Stomach (tissue), 9 donors: ENCODE results near the gene PPIF. TPM values are rescaled to one million over a fixed set of nuclear protein-coding genes. Genes with fewer than 3 reads are reported as not detected.

Experiments used
- DNase-seq, 2 donors: peaks; one replicate each; pipeline versions ENCODE4 v3.0.0 to v3.0.0-alpha.2; 2013 to 2019
- H3K27ac ChIP-seq, 5 donors: fragments of 200-600 bp in 4 of 5; sonication (generic) in 4 of 5; one replicate each; pipeline ENCODE4 v1.5.1; 2013 to 2019; ENCODE audit warnings: mild to moderate bottlenecking in 1 of 5, moderate library complexity in 1 of 5
- H3K27me3 ChIP-seq, 3 donors: fragments of 200-600 bp; sonication (generic); one replicate each; pipeline ENCODE4 v1.5.1; 2017 to 2019; ENCODE audit warnings: mixed run types in 1 of 3
- H3K36me3 ChIP-seq, 4 donors: fragments of 200-600 bp; sonication (generic); 1 replicate in 3 of 4; 2 replicates in 1 of 4; pipeline ENCODE4 v1.5.1; 2016 to 2019
- H3K4me1 ChIP-seq, 4 donors: fragments of 200-600 bp; sonication (generic); one replicate each; pipeline ENCODE4 v1.5.1; 2016 to 2019
- H3K4me3 ChIP-seq, 4 donors: fragments of 200-600 bp; sonication (generic) in 3 of 4; one replicate each; pipeline ENCODE4 v1.5.1; 2016 to 2019; ENCODE audit warnings: mild to moderate bottlenecking in 1 of 4
- H3K9me3 ChIP-seq, 4 donors: fragments of 200-600 bp; sonication (generic); one replicate each; pipeline ENCODE4 v1.5.1; 2016 to 2019
- EP300 ChIP-seq: sonication (generic); formaldehyde crosslinking; IDR thresholded peaks from one replicate; pipeline ENCODE4 v1.6.1; 2017; ENCODE audit warnings: antibody characterized with exemption
- POLR2A ChIP-seq, 4 donors: fragments of 450-650 bp; IDR thresholded peaks; one replicate each; pipeline ENCODE4 v1.6.1; 2016; ENCODE audit warnings: antibody characterized with exemption in 4 of 4, control low read depth in 2 of 4, mild to moderate bottlenecking in 1 of 4, moderate library complexity in 1 of 4
- POLR2AphosphoS5 ChIP-seq, 3 donors: sonication (generic); formaldehyde crosslinking; IDR thresholded peaks; one replicate each; pipeline ENCODE4 v1.6.1; 2016; ENCODE audit warnings: antibody characterized with exemption in 3 of 3
- WGBS, 5 donors: extraction: QIAGEN DNeasy Blood & Tissue Kit in 3 of 5; methylation state at CpG; one replicate each; pipeline versions ENCODE4 v1.1.5 to v1.1.7; 2013 to 2018; 5-methylcytosine and 5-hydroxymethylcytosine counted together
- intact Hi-C: fragments of 100-400 bp; cut with DNase I; formaldehyde crosslinking; loops from one replicate; pipeline ENCODE4 v1.15.1; 2023; ENCODE audit warnings: low total_unique reads
- polyA plus RNA-seq, 3 donors: library from polyadenylated mRNA; stranded (reverse); fragments of 200-250 nt; gene quantifications; one replicate each; pipeline ENCODE4 v1.2.3, GENCODE V29; 2013
- total RNA-seq, 5 donors: library from RNA; depleted of rRNA; stranded (reverse); fragments of >200 nt; gene quantifications; one replicate each; pipeline versions ENCODE4 v1.1.0 to v1.2.3, GENCODE V29; 2014 to 2016
- TF ChIP-seq, protein P1 (sequence below), 7 experiments: fragments of 450-650 bp in 4 of 7; fragments of 200-600 bp in 3 of 7; sonication (generic) in 3 of 7; IDR thresholded peaks; one replicate each; pipeline ENCODE4 v1.5.1; 2016 to 2019; ENCODE audit warnings: antibody characterized with exemption in 7 of 7, control low read depth in 2 of 7, mild to moderate bottlenecking in 1 of 7
- donor health status: healthy with polysubstance abuse.
- donor health status: Bipolar disorder and iron deficiency.
- donor health status: healthy.

Gene PPIF
- total and polyA plus RNA-seq, 8 donors, result 6.4 to 177 (median 50.8) TPM

DNA sequence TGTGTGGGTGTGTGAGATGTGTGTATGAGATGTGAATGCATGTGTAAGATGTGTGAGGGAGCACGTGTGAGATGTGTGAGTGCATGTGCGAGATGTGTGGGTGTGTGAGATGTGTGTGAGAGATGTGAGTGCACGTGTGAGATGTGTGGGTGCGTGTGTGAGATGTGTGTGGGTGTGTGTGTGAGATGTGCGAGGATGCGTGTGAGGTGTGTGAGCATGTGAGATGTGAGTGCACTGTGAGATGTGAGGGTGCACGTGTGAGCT, 31.0 kb downstream of the PPIF start:
- Histone ChIP-seq H3K9me3 (no peaks in the 10 kb centered on the region), H3K4me3 (no peak overlapping the region), H3K36me3 (no peaks in the 10 kb centered on the region), H3K27me3 (no peaks in the 10 kb centered on the region), H3K27ac (no peak overlapping the region), H3K4me1 (peaks cover 33 to 62% (median 48%) of the 10 kb centered on the region in 4 donors)
- no peak for TF ChIP-seq EP300
- TF ChIP-seq, protein P1, sequence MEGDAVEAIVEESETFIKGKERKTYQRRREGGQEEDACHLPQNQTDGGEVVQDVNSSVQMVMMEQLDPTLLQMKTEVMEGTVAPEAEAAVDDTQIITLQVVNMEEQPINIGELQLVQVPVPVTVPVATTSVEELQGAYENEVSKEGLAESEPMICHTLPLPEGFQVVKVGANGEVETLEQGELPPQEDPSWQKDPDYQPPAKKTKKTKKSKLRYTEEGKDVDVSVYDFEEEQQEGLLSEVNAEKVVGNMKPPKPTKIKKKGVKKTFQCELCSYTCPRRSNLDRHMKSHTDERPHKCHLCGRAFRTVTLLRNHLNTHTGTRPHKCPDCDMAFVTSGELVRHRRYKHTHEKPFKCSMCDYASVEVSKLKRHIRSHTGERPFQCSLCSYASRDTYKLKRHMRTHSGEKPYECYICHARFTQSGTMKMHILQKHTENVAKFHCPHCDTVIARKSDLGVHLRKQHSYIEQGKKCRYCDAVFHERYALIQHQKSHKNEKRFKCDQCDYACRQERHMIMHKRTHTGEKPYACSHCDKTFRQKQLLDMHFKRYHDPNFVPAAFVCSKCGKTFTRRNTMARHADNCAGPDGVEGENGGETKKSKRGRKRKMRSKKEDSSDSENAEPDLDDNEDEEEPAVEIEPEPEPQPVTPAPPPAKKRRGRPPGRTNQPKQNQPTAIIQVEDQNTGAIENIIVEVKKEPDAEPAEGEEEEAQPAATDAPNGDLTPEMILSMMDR (IDR thresholded peaks at IDR 0.05), result no peak
- no peak for TF ChIP-seq POLR2AphosphoS5 (IDR thresholded peaks at IDR 0.05)
- TF ChIP-seq POLR2A (IDR thresholded peaks at IDR 0.05), result no peak
- intact Hi-C loops, result no loop called here
- 90 to 98% (median 93%) methylated on average over 7 of the region's 7 CpGs for WGBS, 5 donors
- DNase-seq, result no peak

GRCh38 chr10:79378647-79379511, 31.6 kb downstream of the PPIF start:
- 82 to 89% (median 85%) methylated on average over 22 of the region's 22 CpGs for WGBS, 5 donors
- peak in 1 of 2 donors; percentile 20 for DNase-seq
- Histone ChIP-seq H3K27ac (peak overlapping the region in 4 of 5 donors; percentile 80 to 85 (median 84)), H3K27me3 (no peaks in the 10 kb centered on the region), H3K4me3 (no peak overlapping the region), H3K4me1 (peaks cover 33 to 62% (median 48%) of the 10 kb centered on the region in 4 donors), H3K36me3 (peaks cover 0 to 1% (median under 1%) of the 10 kb centered on the region in 4 donors), H3K9me3 (no peaks in the 10 kb centered on the region)
- intact Hi-C loops, result no loop called here
- TF ChIP-seq EP300 (no peak), POLR2AphosphoS5 (IDR thresholded peaks at IDR 0.05) (no peak), POLR2A (IDR thresholded peaks at IDR 0.05) (no peak)
- TF ChIP-seq, protein P1 (IDR thresholded peaks at IDR 0.05), result no peak

DNA sequence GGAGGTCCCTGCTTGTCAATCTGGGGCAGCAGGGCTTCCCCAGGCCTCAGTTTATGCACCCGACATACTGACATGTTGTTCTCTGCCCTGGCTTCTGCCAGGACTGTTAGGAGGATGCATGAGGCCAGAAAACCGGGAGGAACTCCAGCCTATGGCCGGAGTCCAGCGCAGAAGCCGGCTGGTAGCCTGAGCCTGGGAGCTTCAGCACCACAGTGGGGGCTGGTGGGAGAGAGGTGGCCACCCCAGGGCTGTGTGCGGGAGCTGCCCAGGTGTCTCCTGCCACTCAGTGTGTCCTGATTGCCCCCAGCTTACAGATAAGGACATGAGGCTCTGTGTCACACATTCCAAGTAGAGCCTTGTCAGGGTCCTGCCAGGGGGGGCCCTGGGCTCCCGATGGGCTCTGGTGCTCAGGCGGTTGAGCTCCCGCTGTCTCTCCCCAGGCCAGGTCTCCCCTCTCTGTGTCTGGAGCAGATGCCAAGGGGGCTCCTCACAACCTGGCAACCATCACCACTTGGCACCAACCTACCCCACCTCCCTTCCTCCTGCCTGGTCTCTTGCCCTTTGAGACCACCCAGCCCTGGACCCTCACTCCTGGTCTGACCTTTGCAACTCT, 32.3 kb downstream of the PPIF start:
- Histone ChIP-seq H3K27me3 (no peaks in the 10 kb centered on the region), H3K4me1 (peaks cover 33 to 58% (median 46%) of the 10 kb centered on the region in 4 donors), H3K9me3 (no peaks in the 10 kb centered on the region), H3K4me3 (no peak overlapping the region), H3K36me3 (peaks cover 0 to 8% (median 6%) of the 10 kb centered on the region in 4 donors), H3K27ac (peak overlapping the region; percentile 74 to 85 (median 84))
- 20 to 52% (median 43%) methylated on average over 7 to 9 of the region's 9 CpGs for WGBS, 5 donors
- intact Hi-C loops, result no loop called here
- TF ChIP-seq POLR2A (IDR thresholded peaks at IDR 0.05) (no peak), EP300 (no peak), POLR2AphosphoS5 (IDR thresholded peaks at IDR 0.05) (no peak)
- TF ChIP-seq, protein P1 (IDR thresholded peaks at IDR 0.05), result no peak
- peak in 1 of 2 donors; percentile 25 for DNase-seq

DNA sequence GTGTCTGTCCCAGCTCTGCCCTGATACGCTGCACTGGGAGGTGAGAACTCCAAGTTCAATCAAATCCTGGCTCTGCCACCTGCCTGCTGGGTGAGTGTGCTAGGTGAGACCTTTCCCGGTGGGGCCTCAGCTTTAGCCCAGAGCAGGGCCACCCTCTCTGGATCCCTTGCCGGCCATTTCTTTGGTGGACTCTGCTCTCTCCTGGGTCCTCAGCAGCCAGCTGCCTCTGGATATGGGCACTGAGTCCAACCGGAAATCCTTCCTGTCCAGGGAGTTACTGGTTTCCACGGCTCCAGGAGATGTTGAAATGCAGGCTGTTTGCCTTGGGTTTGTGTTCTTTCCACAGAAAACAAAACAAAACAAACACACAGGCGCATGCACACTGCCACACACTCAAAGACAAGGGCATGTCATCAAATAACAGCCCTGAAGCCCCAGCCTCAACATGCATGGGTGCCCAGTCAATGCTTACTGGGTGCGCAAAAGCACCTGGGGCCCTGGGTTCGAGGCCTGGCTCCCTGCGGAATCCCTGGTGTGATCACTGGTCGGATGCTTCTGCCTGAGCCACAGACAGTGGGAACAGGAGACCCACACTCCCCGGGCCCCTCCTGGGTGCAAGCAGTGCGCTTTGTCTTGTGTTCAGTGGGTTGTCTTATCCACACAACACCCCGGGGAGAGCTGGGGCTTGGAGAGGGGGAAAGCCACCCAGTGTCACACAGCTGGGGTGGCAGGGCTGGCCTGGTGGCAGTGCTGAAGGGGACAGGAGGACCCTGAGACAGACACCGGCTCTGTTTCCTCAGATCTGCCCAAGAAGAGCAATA, 33.1 kb downstream of the PPIF start:
- no peaks in the 10 kb centered on the region for H3K27me3 ChIP-seq
- TF ChIP-seq, protein P1 (IDR thresholded peaks at IDR 0.05), result no peak
- TF ChIP-seq POLR2A (IDR thresholded peaks at IDR 0.05) (no peak), POLR2AphosphoS5 (IDR thresholded peaks at IDR 0.05) (peak; percentile 18 to 63 (median 31)), EP300 (no peak)
- WGBS, 5 donors, result 39 to 54% (median 48%) methylated on average over 7 to 14 of the region's 14 CpGs
- peak; percentile 55 to 81 for DNase-seq
- peaks cover 0 to 15% (median 12%) of the 10 kb centered on the region in 4 donors for H3K36me3 ChIP-seq
- intact Hi-C loops, result no loop called here
- H3K4me1 ChIP-seq, result peaks cover 28 to 51% (median 41%) of the 10 kb centered on the region in 4 donors
- H3K4me3 ChIP-seq, result no peak overlapping the region
- no peaks in the 10 kb centered on the region for H3K9me3 ChIP-seq
- H3K27ac ChIP-seq, result peak overlapping the region; percentile 74 to 85 (median 84)
